A549 (cell line): Measurements from ENCODE around the gene SLBP. TPM values are rescaled to one million over a fixed set of nuclear protein-coding genes. Genes with fewer than 3 reads are reported as not detected.

Source experiments
- ATAC-seq, 2 experiments: fragments of 200-7000 bp in 1 of 2; fragments of >200 bp in 1 of 2; cut with Nextera tagmentation in 1 of 2; cut with Tn5 transposase in 1 of 2; 3 replicates each; pipeline versions ENCODE4 v1.8.0 to v1.9.1; 2018 to 2020; ENCODE audit warnings: mild to moderate bottlenecking in 1 of 2, moderate library complexity in 1 of 2
- CTCF ChIA-PET: fragments of 300-600 bp; sonication (Branson Sonifier 250); formaldehyde crosslinking; extraction: SDS; loops from one replicate; lab custom pipeline; 2021; ENCODE audit warnings: antibody characterized with exemption, inconsistent platforms; lab: Yijun Ruan, JAX
- POLR2A ChIA-PET: fragments of 350-600 bp; formaldehyde crosslinking; extraction: SDS; loops from one replicate; lab custom pipeline; 2021; ENCODE audit warnings: antibody characterized with exemption, inconsistent platforms; lab: Yijun Ruan, JAX
- DNase-seq, 2 experiments: peaks; one replicate each; pipeline versions ENCODE4 v3.0.0 to v3.0.0-alpha.2; 2011 to 2016; ENCODE audit warnings: low read depth in 1 of 2, low spot score in 1 of 2
- FAIRE-seq: peaks from 2 replicates; lab custom pipeline; 2011; peaks lifted over from hg19 to GRCh38; lab: Jason Lieb, UNC
- H3K27ac ChIP-seq, 2 experiments: fragments of >200 bp; sonication (Bioruptor Twin); formaldehyde crosslinking; 3 replicates each; pipeline ENCODE4 v1.5.1; 2016 to 2017
- H3K4me1 ChIP-seq: fragments of >200 bp; sonication (Bioruptor Twin); formaldehyde crosslinking; 3 replicates; pipeline ENCODE4 v1.6.1; 2016
- H3K4me2 ChIP-seq: fragments of >200 bp; sonication (Bioruptor Twin); formaldehyde crosslinking; 3 replicates; pipeline ENCODE4 v1.6.1; 2016
- H3K4me3 ChIP-seq: fragments of >200 bp; sonication (Bioruptor Twin); formaldehyde crosslinking; 3 replicates; pipeline ENCODE4 v1.5.1; 2016
- H3K9me3 ChIP-seq: fragments of >200 bp; sonication (Bioruptor Twin); formaldehyde crosslinking; 3 replicates; pipeline ENCODE4 v1.6.1; 2016
- ATOH8 ChIP-seq: fragments of 250-450 bp; sonication (Bioruptor Pico); IDR thresholded peaks from 2 replicates; pipeline ENCODE4 v1.5.0; 2020; ENCODE audit warnings: low read depth, mild to moderate bottlenecking, moderate library complexity
- CBX2 ChIP-seq: fragments of 200-600 bp; sonication (generic); IDR thresholded peaks from 2 replicates; pipeline ENCODE4 v1.6.1; 2016; ENCODE audit warnings: low read depth, mild to moderate bottlenecking, borderline replicate concordance
- CBX8 ChIP-seq: fragments of 200-600 bp; sonication (generic); IDR thresholded peaks from 2 replicates; pipeline ENCODE4 v1.6.1; 2016
- CEBPB ChIP-seq, 2 experiments: fragments of >200 bp in 1 of 2; sonication (Bioruptor Twin) in 1 of 2; formaldehyde crosslinking in 1 of 2; IDR thresholded peaks; 2 replicates each; pipeline ENCODE4 v1.6.1; 2012 to 2016
- EHF ChIP-seq: fragments of 250-450 bp; sonication (Bioruptor Pico); IDR thresholded peaks from 2 replicates; pipeline ENCODE4 v1.5.0; 2020; ENCODE audit warnings: mild to moderate bottlenecking
- FOSB ChIP-seq: fragments of 250-450 bp; sonication (Bioruptor Pico); IDR thresholded peaks from 2 replicates; pipeline ENCODE4 v1.5.0; 2020; ENCODE audit warnings: mild to moderate bottlenecking, moderate library complexity
- HEYL ChIP-seq: fragments of 250-450 bp; sonication (Bioruptor Pico); IDR thresholded peaks from 2 replicates; pipeline ENCODE4 v1.8.0; 2021; ENCODE audit warnings: mild to moderate bottlenecking, moderate library complexity
- HOXB13 ChIP-seq: fragments of 250-450 bp; sonication (Bioruptor Pico); IDR thresholded peaks from 2 replicates; pipeline ENCODE4 v1.5.0; 2020; ENCODE audit warnings: low read depth, mild to moderate bottlenecking, moderate library complexity
- HOXB5 ChIP-seq: fragments of 250-450 bp; sonication (Bioruptor Pico); IDR thresholded peaks from 2 replicates; pipeline ENCODE4 v1.5.0; 2020; ENCODE audit warnings: mild to moderate bottlenecking, moderate library complexity
- JUN ChIP-seq, 2 experiments: fragments of >200 bp; sonication (Bioruptor Twin); formaldehyde crosslinking; IDR thresholded peaks; 2 replicates in 1 of 2; 3 replicates in 1 of 2; pipeline ENCODE4 v1.6.1; 2016 to 2017
- KDM5A ChIP-seq: fragments of 200-600 bp; sonication (generic); IDR thresholded peaks from 2 replicates; pipeline ENCODE4 v1.6.1; 2016; ENCODE audit warnings: antibody characterized with exemption, mild to moderate bottlenecking
- MAX ChIP-seq: IDR thresholded peaks from 2 replicates; pipeline ENCODE4 v1.6.1; 2012
- MAZ ChIP-seq: fragments of 150-350 bp; IDR thresholded peaks from 2 replicates; pipeline ENCODE4 v1.6.1; 2014; ENCODE audit warnings: antibody characterized with exemption, low read depth, low read length, borderline replicate concordance
- MYC ChIP-seq: IDR thresholded peaks from 2 replicates; pipeline ENCODE4 v1.6.1; 2012; ENCODE audit warnings: mild to moderate bottlenecking, inconsistent platforms, low read length, improper control_type of control experiment, borderline replicate concordance
- NR3C1 ChIP-seq: fragments of >200 bp; sonication (Bioruptor Twin); formaldehyde crosslinking; IDR thresholded peaks from 3 replicates; pipeline ENCODE4 v1.6.1; 2017
- POLR2A ChIP-seq: IDR thresholded peaks from 2 replicates; pipeline ENCODE4 v1.6.1; 2012; ENCODE audit warnings: mild to moderate bottlenecking, low read length
- RAD21 ChIP-seq, 2 experiments: fragments of >200 bp in 1 of 2; sonication (Bioruptor Twin) in 1 of 2; formaldehyde crosslinking in 1 of 2; IDR thresholded peaks in 1 of 2; conservative IDR thresholded peaks in 1 of 2; 2 replicates in 1 of 2; 3 replicates in 1 of 2; pipeline ENCODE4 v1.6.1; 2012 to 2018; ENCODE audit warnings: inconsistent platforms in 1 of 2
- REST ChIP-seq: fragments of 200-600 bp; sonication (generic); IDR thresholded peaks from 2 replicates; pipeline ENCODE4 v1.6.1; 2016; ENCODE audit warnings: antibody characterized with exemption, mild to moderate bottlenecking, moderate library complexity
- SREBF2 ChIP-seq: fragments of 450-650 bp; IDR thresholded peaks from 2 replicates; pipeline ENCODE4 v1.6.1; 2014; ENCODE audit warnings: mild to moderate bottlenecking, moderate library complexity
- USF2 ChIP-seq: fragments of 450-650 bp; IDR thresholded peaks from 2 replicates; pipeline ENCODE4 v1.6.1; 2014; ENCODE audit warnings: antibody characterized with exemption
- ZC3H11A ChIP-seq: fragments of 450-650 bp; IDR thresholded peaks from 2 replicates; pipeline ENCODE4 v1.6.1; 2014; ENCODE audit warnings: antibody characterized with exemption, mild to moderate bottlenecking
- ZFP36 ChIP-seq: fragments of 450-650 bp; IDR thresholded peaks from 2 replicates; pipeline ENCODE4 v1.6.1; 2014; ENCODE audit warnings: borderline replicate concordance; ENCODE audit not compliant: partially characterized antibody
- ZNF302 ChIP-seq: fragments of 250-450 bp; sonication (Bioruptor Pico); IDR thresholded peaks from 2 replicates; pipeline ENCODE4 v1.9.0; 2021; ENCODE audit warnings: inconsistent platforms, mild to moderate bottlenecking, moderate library complexity
- WGBS: methylation state at CpG from one replicate; pipeline ENCODE4 v1.1.6; 2017; ENCODE audit errors: missing lambda C conversion rate; 5-methylcytosine and 5-hydroxymethylcytosine counted together
- polyA plus RNA-seq, 4 experiments: library from polyadenylated mRNA; depleted of rRNA in 3 of 4; stranded (reverse); fragments of >200 nt; fragmentation: RNase III in 1 of 4; extraction: RNeasy Plus Mini Kit Qiagen cat#74134 plus additional on column Dnase treatment in 1 of 4; gene quantifications; 2 replicates in 3 of 4; 3 replicates in 1 of 4; pipeline ENCODE4 v1.2.3, GENCODE V29; 2011 to 2017

The SLBP gene
- polyA plus RNA-seq, 2 of the 4 experiments (the other 2 are of a cell fraction) = 80.5 to 89.9 TPM

- no peak for TF ChIP-seq HOXB5 (CRISPR knock-in tag)
- TF ChIP-seq MYC = no peak
Measured at GRCh38 chr4:1740021-1740545, 28.0 kb upstream of the SLBP start (continued).

- POLR2A ChIA-PET = no interaction called here
- Histone ChIP-seq H3K4me1 (no peaks in the 10 kb centered on the region), H3K27ac (no peak overlapping the region), H3K4me2 (no peak overlapping the region), H3K4me3 (no peak overlapping the region), H3K9me3 (peaks cover 11% of the 10 kb centered on the region; the same call in 2 of the 3 replicates)
- WGBS = 90% methylated on average over 4 of the region's 9 CpGs
- TF ChIP-seq CBX2 (no peak), HOXB13 (CRISPR knock-in tag) (no peak), HEYL (CRISPR knock-in tag) (no peak), ZNF302 (CRISPR knock-in tag) (no peak), USF2 (no peak), MAX (no peak), KDM5A (no peak), NR3C1 (no peak), RAD21 (conservative IDR thresholded peaks at IDR 0.05 in 1 of 2, IDR thresholded peaks at IDR 0.05 in 1 of 2) (no peak), EHF (CRISPR knock-in tag) (no peak), ATOH8 (CRISPR knock-in tag) (no peak)
- ATAC-seq (no peak), FAIRE-seq (no peak), DNase-seq (no peak)
- CTCF ChIA-PET = interaction anchor here (0.9 to 1.5 kb wide), 4 partner anchors 9 to 160 kb away, joined by 3 to 7 read pairs (median 4); no protein-coding TSS in a partner anchor
Measured at GRCh38 chr4:1739358-1739757, 27.2 kb upstream of the SLBP start.

- Histone ChIP-seq H3K27ac (no peak overlapping the region), H3K4me3 (no peak overlapping the region), H3K4me2 (no peak overlapping the region), H3K9me3 (peaks cover 11% of the 10 kb centered on the region; the same call in 2 of the 3 replicates), H3K4me1 (no peaks in the 10 kb centered on the region)
- FAIRE-seq (no peak), ATAC-seq (no peak), DNase-seq (no peak)
- TF ChIP-seq ZFP36 = no peak
- no peak for TF ChIP-seq CEBPB (IDR thresholded peaks at IDR 0.05)
- no peak for TF ChIP-seq ZC3H11A
- TF ChIP-seq SREBF2 = no peak
- TF ChIP-seq CBX8 = no peak
- no peak for TF ChIP-seq JUN (IDR thresholded peaks at IDR 0.05)
- TF ChIP-seq FOSB = no peak
- TF ChIP-seq REST = no peak
- no peak for TF ChIP-seq POLR2A
- TF ChIP-seq MAZ = no peak
- 98% methylated on average over 4 of the region's 4 CpGs for WGBS
- CTCF ChIA-PET = interaction anchor here (1.0 to 2.0 kb wide), 3 partner anchors 10 to 72 kb away, joined by 5 to 8 read pairs (median 7); no protein-coding TSS in a partner anchor
- POLR2A ChIA-PET = no interaction called here
Measured at GRCh38 chr4:1738410-1738809, 26.3 kb upstream of the SLBP start.
